Measurements from ENCODE around the gene COMMD2.

Gene COMMD2

DNA sequence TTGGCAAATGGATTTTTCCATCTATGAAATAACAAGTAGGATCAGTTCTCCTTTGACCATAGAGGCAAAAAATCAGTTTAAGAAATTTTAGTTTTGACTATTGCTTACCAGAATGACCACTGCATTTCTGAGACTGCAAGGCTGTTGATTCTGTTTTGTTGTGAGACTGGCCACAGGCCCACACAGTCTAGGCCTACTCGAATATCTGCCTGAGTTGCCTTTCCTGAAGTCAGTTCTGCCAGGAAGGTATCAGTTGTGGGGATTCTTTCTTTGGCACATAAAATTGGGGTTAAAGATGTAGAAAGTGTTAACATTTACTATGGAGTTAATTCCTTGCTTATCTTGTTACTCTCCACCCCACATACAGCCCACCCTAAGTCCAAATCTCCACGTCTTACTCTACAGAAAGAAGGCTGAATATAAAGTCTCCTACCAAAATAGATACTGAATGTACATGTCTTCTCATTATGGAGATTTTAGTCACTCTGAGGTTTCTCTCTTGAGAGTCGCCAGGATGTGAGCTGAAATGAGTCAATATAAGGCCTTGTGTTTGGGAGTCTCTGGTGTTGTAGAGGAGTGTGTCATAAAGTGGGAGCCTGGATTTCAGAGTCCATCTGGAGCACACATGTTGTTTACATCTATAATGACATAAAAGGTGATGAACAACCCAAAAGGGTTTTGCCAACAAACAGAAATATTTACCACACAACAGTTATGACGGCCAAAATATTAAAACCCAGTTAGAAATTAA, 49.4 kb downstream of the COMMD2 start:
- no peak for DNase-seq (ENCODE audit: low read depth in 2 of 2)

- DNase-seq (ENCODE audit: low read depth in 2 of 2), result no peak
These were observed 50.3 kb downstream of the COMMD2 start for GRCh38 chr3:149701977-149702350.

DNA sequence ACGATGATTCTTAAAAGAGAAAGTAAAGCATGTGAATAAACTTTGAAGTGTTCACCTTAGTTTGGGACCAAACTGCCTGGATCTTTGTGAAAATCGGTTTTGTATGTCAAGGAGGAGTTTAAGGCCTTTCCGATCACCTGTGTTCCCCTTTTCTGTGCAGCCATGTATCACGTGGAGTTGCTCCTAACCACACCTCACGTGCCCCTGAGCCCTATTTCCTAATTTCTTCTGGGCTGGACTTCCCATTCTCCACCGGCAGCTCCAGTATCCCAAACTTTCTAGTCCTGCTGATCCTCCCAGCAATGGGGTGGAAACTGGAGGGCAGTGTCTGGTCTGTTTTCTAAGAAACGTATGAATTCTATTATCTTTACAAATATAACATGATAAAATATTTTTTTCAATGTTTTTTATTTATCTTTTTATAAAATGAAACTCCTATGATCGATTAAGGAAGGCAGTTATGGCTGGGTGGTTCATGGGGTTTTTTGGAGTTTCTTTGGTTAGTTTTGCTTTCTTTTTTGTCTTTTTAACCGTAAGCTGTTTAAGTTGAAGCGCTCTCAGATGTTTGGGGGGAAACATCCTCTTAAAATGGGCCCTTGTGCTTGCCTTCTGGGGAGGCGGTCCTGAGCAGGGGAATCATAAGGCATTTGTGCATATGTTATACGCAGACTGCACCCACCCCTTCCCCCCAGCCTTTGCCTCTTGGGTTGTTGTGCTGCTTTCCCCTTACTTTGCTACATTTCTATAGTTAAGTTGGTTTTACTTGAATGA, 50.9 kb downstream of the COMMD2 start:
- no peak for DNase-seq (ENCODE audit: low read depth in 2 of 2)
